ENCODE results near the gene SETX.
A peak's percentile ranks its signal among the peaks of the same experiment; 100 is the strongest.

The SETX gene

GRCh38 chr9:132357764-132358163 is 3.0 kb upstream of the SETX start:
- no peak for DNase-seq (ENCODE audit: low spot score)
- ChIA-PET CTCF (interaction anchor here (0.5 to 0.7 kb wide), 4 partner anchors 15 to 828 kb away, joined by 3 read pairs; no protein-coding TSS in a partner anchor), POLR2A (ENCODE audit: low non-redundant PET) (no interaction called here)
- TF ChIP-seq, protein P1, sequence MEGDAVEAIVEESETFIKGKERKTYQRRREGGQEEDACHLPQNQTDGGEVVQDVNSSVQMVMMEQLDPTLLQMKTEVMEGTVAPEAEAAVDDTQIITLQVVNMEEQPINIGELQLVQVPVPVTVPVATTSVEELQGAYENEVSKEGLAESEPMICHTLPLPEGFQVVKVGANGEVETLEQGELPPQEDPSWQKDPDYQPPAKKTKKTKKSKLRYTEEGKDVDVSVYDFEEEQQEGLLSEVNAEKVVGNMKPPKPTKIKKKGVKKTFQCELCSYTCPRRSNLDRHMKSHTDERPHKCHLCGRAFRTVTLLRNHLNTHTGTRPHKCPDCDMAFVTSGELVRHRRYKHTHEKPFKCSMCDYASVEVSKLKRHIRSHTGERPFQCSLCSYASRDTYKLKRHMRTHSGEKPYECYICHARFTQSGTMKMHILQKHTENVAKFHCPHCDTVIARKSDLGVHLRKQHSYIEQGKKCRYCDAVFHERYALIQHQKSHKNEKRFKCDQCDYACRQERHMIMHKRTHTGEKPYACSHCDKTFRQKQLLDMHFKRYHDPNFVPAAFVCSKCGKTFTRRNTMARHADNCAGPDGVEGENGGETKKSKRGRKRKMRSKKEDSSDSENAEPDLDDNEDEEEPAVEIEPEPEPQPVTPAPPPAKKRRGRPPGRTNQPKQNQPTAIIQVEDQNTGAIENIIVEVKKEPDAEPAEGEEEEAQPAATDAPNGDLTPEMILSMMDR (conservative IDR thresholded peaks at IDR 0.05; ENCODE audit: low read depth): no peak
- H3K27ac ChIP-seq: no peak overlapping the region

DNA sequence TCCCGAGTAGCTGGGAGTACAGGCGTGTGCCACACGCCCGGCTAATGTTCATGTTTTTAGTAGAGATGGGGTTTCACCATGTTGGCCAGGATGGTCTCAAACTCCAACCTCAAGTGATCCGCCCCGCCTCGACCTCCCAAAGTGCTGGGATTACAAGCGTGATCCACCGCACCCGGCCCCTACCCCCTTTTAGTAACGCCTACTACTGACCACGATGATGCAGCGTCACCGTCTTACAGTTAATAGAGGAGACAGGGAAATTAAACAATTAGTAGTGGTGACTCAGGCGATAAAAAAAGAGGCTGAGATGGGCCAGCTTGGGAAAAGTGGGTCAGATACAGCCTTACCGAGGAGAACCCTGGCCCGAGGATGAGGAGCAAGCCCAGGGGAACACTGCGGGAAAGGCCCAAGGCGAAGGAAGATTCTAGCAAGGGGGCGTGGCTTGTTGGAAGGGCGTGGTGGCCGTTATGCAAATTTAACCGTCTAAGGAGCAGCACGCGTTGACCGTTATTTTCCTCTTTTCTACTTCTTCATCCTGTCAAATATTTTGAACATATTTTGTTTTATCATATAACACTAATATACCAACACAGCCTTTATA is 1.6 kb upstream of the SETX start:
- TF ChIP-seq, protein P1 (conservative IDR thresholded peaks at IDR 0.05; ENCODE audit: low read depth): no peak
- ChIA-PET CTCF (interaction anchor here (0.7 kb wide), 1 partner anchor 1140 kb away, joined by 4 read pairs; no protein-coding TSS in a partner anchor), POLR2A (ENCODE audit: low non-redundant PET) (no interaction called here)
- H3K27ac ChIP-seq: peak overlapping the region; percentile 82
- DNase-seq (ENCODE audit: low spot score): no peak

GRCh38 chr9:132351404-132352045 is 3.3 kb downstream of the SETX start:
- no peak for DNase-seq (ENCODE audit: low spot score)
- ChIA-PET CTCF (no interaction called here), POLR2A (ENCODE audit: low non-redundant PET) (no interaction called here)
- TF ChIP-seq, protein P1 (conservative IDR thresholded peaks at IDR 0.05; ENCODE audit: low read depth): no peak
- no peak overlapping the region for H3K27ac ChIP-seq

- CTCF ChIA-PET: no interaction called here
- POLR2A ChIA-PET (ENCODE audit: low non-redundant PET): interaction anchor here (0.5 kb wide), 1 partner anchor 226 kb away, joined by 4 read pairs; no protein-coding TSS in a partner anchor
- TF ChIP-seq, protein P1 (conservative IDR thresholded peaks at IDR 0.05; ENCODE audit: low read depth): no peak
- DNase-seq (ENCODE audit: low spot score): no peak
- no peak overlapping the region for H3K27ac ChIP-seq
These were observed 3.9 kb downstream of the SETX start for GRCh38 chr9:132350861-132351315.

DNA sequence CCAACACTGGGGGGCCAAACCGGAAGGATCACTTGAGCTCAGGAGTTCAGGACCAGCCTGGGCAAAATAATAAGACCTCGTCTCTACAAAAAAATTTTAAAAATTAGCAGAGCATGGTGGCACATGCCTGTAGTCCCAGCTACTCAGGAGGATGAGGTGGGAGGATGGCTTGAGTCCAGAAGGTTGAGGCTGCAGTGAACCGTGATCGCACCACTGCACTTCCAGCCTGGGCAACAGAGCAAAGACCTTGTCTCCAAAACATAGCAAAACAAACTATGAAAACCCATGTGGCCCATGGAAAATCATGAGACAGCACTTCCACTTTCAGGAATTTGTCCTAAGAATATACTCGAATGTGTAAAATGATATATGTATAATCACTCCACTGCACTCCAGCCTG is 6.1 kb downstream of the SETX start:
- ChIA-PET CTCF (interaction anchor here (0.6 kb wide), 1 partner anchor 271 kb away, joined by 4 read pairs; no protein-coding TSS in a partner anchor), POLR2A (ENCODE audit: low non-redundant PET) (no interaction called here)
- DNase-seq (ENCODE audit: low spot score): no peak
- H3K27ac ChIP-seq: no peak overlapping the region
- TF ChIP-seq, protein P1 (conservative IDR thresholded peaks at IDR 0.05; ENCODE audit: low read depth): no peak

DNA sequence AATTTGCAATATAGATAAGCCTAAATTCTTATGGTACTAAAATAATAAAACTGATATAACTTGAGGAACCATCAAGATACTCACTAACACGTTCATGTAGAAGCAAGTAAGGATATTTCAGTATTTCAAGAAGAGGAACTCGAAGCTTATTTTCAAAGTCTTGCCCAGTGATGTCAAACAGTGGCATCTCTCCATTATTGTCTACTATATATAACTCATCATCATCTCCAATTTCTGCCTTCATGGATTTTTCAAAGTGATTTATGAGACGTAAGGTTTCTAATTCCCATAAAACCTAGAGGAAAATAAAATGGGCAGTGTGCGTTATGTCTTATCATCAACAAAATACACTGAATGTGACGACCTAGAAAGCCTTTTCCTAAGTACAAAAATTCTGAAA is 8.6 kb downstream of the SETX start:
- CTCF ChIA-PET: interaction anchor here (0.6 kb wide), 2 partner anchors 47 to 551 kb away, joined by 3 to 4 read pairs; no protein-coding TSS in a partner anchor
- no peak overlapping the region for H3K27ac ChIP-seq
- DNase-seq (ENCODE audit: low spot score): no peak
- POLR2A ChIA-PET (ENCODE audit: low non-redundant PET): interaction anchor here (0.6 kb wide), 1 partner anchor 321 kb away, joined by 4 read pairs; no protein-coding TSS in a partner anchor
- TF ChIP-seq, protein P1 (conservative IDR thresholded peaks at IDR 0.05; ENCODE audit: low read depth): no peak
